ENCODE data around the gene HCK.
A peak's percentile ranks its signal among the peaks of the same experiment; 100 is the strongest.

- TF ChIP-seq CTCF (IDR thresholded peaks at IDR 0.05): no peak
- TF ChIP-seq POLR2A (IDR thresholded peaks at IDR 0.05): no peak
- peak in 1 of 4 donors; percentile 23 for TF ChIP-seq POLR2AphosphoS5 (IDR thresholded peaks at IDR 0.05)
- no peak for TF ChIP-seq EP300 (IDR thresholded peaks at IDR 0.05)
These were observed 828 bp downstream of the HCK start for GRCh38 chr20:32052778-32053362.

Measured in sigmoid colon (tissue), 4 donors.